Activated CD4-positive, alpha-beta memory T cell treated with anti-CD3 and anti-CD28 coated beads for 36 hours (primary cell): ENCODE results near the gene STH. TPM values are rescaled to one million over a fixed set of nuclear protein-coding genes. Genes with fewer than 3 reads are reported as not detected.

ENCODE experiments used
- CTCF ChIA-PET: fragments of 350-600 bp; sonication (Branson Sonifier 250); formaldehyde crosslinking; loops from one replicate; lab custom pipeline; 2021; ENCODE audit warnings: antibody characterized with exemption, inconsistent platforms; lab: Charles Lee
- POLR2A ChIA-PET: fragments of 350-600 bp; sonication (Branson Sonifier 250); formaldehyde crosslinking; loops from one replicate; lab custom pipeline; 2021; ENCODE audit warnings: antibody characterized with exemption; lab: Charles Lee
- DNase-seq: peaks from one replicate; pipeline ENCODE4 v3.0.0-alpha.2; 2020
- H3K27ac Mint-ChIP-seq: one replicate; pipeline ENCODE4 v1.8.0; 2021; ENCODE audit warnings: mixed read lengths
- H3K27me3 Mint-ChIP-seq: one replicate; pipeline ENCODE4 v1.8.0; 2021; ENCODE audit warnings: mixed read lengths
- H3K36me3 Mint-ChIP-seq: one replicate; pipeline ENCODE4 v1.8.0; 2021; ENCODE audit warnings: mixed read lengths
- H3K4me1 Mint-ChIP-seq: one replicate; pipeline ENCODE4 v1.8.0; 2021; ENCODE audit warnings: low read depth, mixed read lengths
- H3K4me3 Mint-ChIP-seq: one replicate; pipeline ENCODE4 v1.8.0; 2021; ENCODE audit warnings: mild to moderate bottlenecking, mixed read lengths
- H3K9me3 Mint-ChIP-seq: one replicate; pipeline ENCODE4 v1.8.0; 2021; ENCODE audit warnings: mixed read lengths
- intact Hi-C: fragments of 100-400 bp; cut with micrococcal nuclease; formaldehyde crosslinking; loops from one replicate; pipeline ENCODE4 v1.15.1; 2023
- total RNA-seq, 2 experiments: library from RNA; stranded (reverse); gene quantifications; one replicate each; pipeline ENCODE4 v1.2.3, GENCODE V29; 2021

Gene STH
- total RNA-seq, 2 experiments from 2014 or later: not detected

DNA sequence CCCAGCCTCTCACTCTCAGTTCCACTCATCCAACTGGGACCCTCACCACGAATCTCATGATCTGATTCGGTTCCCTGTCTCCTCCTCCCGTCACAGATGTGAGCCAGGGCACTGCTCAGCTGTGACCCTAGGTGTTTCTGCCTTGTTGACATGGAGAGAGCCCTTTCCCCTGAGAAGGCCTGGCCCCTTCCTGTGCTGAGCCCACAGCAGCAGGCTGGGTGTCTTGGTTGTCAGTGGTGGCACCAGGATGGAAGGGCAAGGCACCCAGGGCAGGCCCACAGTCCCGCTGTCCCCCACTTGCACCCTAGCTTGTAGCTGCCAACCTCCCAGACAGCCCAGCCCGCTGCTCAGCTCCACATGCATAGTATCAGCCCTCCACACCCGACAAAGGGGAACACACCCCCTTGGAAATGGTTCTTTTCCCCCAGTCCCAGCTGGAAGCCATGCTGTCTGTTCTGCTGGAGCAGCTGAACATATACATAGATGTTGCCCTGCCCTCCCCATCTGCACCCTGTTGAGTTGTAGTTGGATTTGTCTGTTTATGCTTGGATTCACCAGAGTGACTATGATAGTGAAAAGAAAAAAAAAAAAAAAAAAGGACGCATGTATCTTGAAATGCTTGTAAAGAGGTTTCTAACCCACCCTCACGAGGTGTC, 26.6 kb downstream of the STH start:
- Mint-ChIP-seq H3K27ac (no peak overlapping the region), H3K27me3 (no peaks in the 10 kb centered on the region), H3K4me3 (no peak overlapping the region), H3K9me3 (no peaks in the 10 kb centered on the region), H3K36me3 (peaks cover 10% of the 10 kb centered on the region), H3K4me1 (peaks cover 9% of the 10 kb centered on the region)
- ChIA-PET CTCF (no interaction called here), POLR2A (no interaction called here)
- intact Hi-C loops: no loop called here
- no peak for DNase-seq

- no peaks in the 10 kb centered on the region for H3K27me3 Mint-ChIP-seq
- no peak overlapping the region for H3K27ac Mint-ChIP-seq
- ChIA-PET CTCF (interaction anchor here (0.6 kb wide), 1 partner anchor 18 kb away, joined by 3 read pairs; no protein-coding TSS in a partner anchor), POLR2A (no interaction called here)
- H3K4me3 Mint-ChIP-seq: no peak overlapping the region
- peaks cover 6% of the 10 kb centered on the region for H3K4me1 Mint-ChIP-seq
- peaks cover 18% of the 10 kb centered on the region for H3K36me3 Mint-ChIP-seq
- intact Hi-C loops: no loop called here
- DNase-seq: no peak
- no peaks in the 10 kb centered on the region for H3K9me3 Mint-ChIP-seq
These were observed 27.4 kb downstream of the STH start for GRCh38 chr17:46026166-46027047.

DNA sequence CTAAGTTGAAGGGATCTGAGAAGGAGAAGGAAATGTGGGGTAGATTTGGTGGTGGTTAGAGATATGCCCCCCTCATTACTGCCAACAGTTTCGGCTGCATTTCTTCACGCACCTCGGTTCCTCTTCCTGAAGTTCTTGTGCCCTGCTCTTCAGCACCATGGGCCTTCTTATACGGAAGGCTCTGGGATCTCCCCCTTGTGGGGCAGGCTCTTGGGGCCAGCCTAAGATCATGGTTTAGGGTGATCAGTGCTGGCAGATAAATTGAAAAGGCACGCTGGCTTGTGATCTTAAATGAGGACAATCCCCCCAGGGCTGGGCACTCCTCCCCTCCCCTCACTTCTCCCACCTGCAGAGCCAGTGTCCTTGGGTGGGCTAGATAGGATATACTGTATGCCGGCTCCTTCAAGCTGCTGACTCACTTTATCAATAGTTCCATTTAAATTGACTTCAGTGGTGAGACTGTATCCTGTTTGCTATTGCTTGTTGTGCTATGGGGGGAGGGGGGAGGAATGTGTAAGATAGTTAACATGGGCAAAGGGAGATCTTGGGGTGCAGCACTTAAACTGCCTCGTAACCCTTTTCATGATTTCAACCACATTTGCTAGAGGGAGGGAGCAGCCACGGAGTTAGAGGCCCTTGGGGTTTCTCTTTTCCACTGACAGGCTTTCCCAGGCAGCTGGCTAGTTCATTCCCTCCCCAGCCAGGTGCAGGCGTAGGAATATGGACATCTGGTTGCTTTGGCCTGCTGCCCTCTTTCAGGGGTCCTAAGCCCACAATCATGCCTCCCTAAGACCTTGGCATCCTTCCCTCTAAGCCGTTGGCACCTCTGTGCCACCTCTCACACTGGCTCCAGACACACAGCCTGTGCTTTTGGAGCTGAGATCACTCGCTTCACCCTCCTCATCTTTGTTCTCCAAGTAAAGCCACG, 28.3 kb downstream of the STH start:
- CTCF ChIA-PET: interaction anchor here (1.0 to 1.3 kb wide), 2 partner anchors 10 to 17 kb away, joined by 3 to 5 read pairs; no protein-coding TSS in a partner anchor
- no peak overlapping the region for H3K4me3 Mint-ChIP-seq
- peaks cover 4% of the 10 kb centered on the region for H3K4me1 Mint-ChIP-seq
- no peaks in the 10 kb centered on the region for H3K27me3 Mint-ChIP-seq
- no peak overlapping the region for H3K27ac Mint-ChIP-seq
- no peak for DNase-seq
- H3K36me3 Mint-ChIP-seq: peaks cover 21% of the 10 kb centered on the region
- POLR2A ChIA-PET: no interaction called here
- H3K9me3 Mint-ChIP-seq: no peaks in the 10 kb centered on the region
- intact Hi-C loops: no loop called here

DNA sequence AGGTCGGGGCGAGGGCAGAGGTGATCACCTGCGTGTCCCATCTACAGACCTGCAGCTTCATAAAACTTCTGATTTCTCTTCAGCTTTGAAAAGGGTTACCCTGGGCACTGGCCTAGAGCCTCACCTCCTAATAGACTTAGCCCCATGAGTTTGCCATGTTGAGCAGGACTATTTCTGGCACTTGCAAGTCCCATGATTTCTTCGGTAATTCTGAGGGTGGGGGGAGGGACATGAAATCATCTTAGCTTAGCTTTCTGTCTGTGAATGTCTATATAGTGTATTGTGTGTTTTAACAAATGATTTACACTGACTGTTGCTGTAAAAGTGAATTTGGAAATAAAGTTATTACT, 28.9 kb downstream of the STH start:
- no peaks in the 10 kb centered on the region for H3K27me3 Mint-ChIP-seq
- no peak overlapping the region for H3K27ac Mint-ChIP-seq
- no peak for DNase-seq
- peaks cover 4% of the 10 kb centered on the region for H3K4me1 Mint-ChIP-seq
- H3K4me3 Mint-ChIP-seq: no peak overlapping the region
- intact Hi-C loops: no loop called here
- CTCF ChIA-PET: interaction anchor here (0.6 to 1.3 kb wide), 4 partner anchors 10 to 165 kb away, joined by 3 to 5 read pairs (median 3); partner anchors contain the start of gene KANSL1
- peaks cover 26% of the 10 kb centered on the region for H3K36me3 Mint-ChIP-seq
- H3K9me3 Mint-ChIP-seq: no peaks in the 10 kb centered on the region
- POLR2A ChIA-PET: no interaction called here

- ChIA-PET CTCF (interaction anchor here (0.6 to 1.3 kb wide), 4 partner anchors 11 to 165 kb away, joined by 3 to 5 read pairs (median 3); partner anchors contain the start of gene KANSL1), POLR2A (no interaction called here)
- no peaks in the 10 kb centered on the region for H3K9me3 Mint-ChIP-seq
- no peaks in the 10 kb centered on the region for H3K27me3 Mint-ChIP-seq
- DNase-seq: no peak
- H3K4me3 Mint-ChIP-seq: no peak overlapping the region
- H3K36me3 Mint-ChIP-seq: peaks cover 30% of the 10 kb centered on the region
- H3K27ac Mint-ChIP-seq: no peak overlapping the region
- peaks cover 4% of the 10 kb centered on the region for H3K4me1 Mint-ChIP-seq
- intact Hi-C loops: no loop called here
These were observed 29.3 kb downstream of the STH start for GRCh38 chr17:46028374-46028773.

GRCh38 chr17:46028981-46029565, 30.0 kb downstream of the STH start:
- Mint-ChIP-seq H3K27ac (no peak overlapping the region), H3K9me3 (no peaks in the 10 kb centered on the region), H3K4me3 (no peak overlapping the region), H3K27me3 (no peaks in the 10 kb centered on the region), H3K36me3 (peaks cover 33% of the 10 kb centered on the region), H3K4me1 (peaks cover 4% of the 10 kb centered on the region)
- CTCF ChIA-PET: interaction anchor here (1.0 to 1.3 kb wide), 4 partner anchors 10 to 164 kb away, joined by 3 to 4 read pairs (median 3); partner anchors contain the start of gene KANSL1
- no peak for DNase-seq
- POLR2A ChIA-PET: no interaction called here
- intact Hi-C loops: no loop called here

GRCh38 chr17:46029627-46030026, 30.6 kb downstream of the STH start:
- ChIA-PET POLR2A (no interaction called here), CTCF (interaction anchor here (0.7 to 1.2 kb wide), 3 partner anchors 10 to 59 kb away, joined by 3 to 4 read pairs (median 3); no protein-coding TSS in a partner anchor)
- Mint-ChIP-seq H3K27me3 (no peaks in the 10 kb centered on the region), H3K27ac (no peak overlapping the region), H3K4me1 (peaks cover 4% of the 10 kb centered on the region), H3K4me3 (no peak overlapping the region), H3K9me3 (no peaks in the 10 kb centered on the region), H3K36me3 (peaks cover 34% of the 10 kb centered on the region)
- intact Hi-C loops: no loop called here
- no peak for DNase-seq

- Mint-ChIP-seq H3K36me3 (peaks cover 37% of the 10 kb centered on the region), H3K27me3 (no peaks in the 10 kb centered on the region), H3K4me3 (no peak overlapping the region), H3K4me1 (peaks cover 12% of the 10 kb centered on the region), H3K27ac (no peak overlapping the region), H3K9me3 (no peaks in the 10 kb centered on the region)
- CTCF ChIA-PET: interaction anchor here (0.6 kb wide), 1 partner anchor 1120 kb away, joined by 3 read pairs; no protein-coding TSS in a partner anchor
- intact Hi-C loops: no loop called here
- POLR2A ChIA-PET: no interaction called here
- DNase-seq: no peak
These were observed 31.7 kb downstream of the STH start for GRCh38 chr17:46030752-46031151.

GRCh38 chr17:46031440-46031839, 32.4 kb downstream of the STH start:
- Mint-ChIP-seq H3K36me3 (peaks cover 40% of the 10 kb centered on the region), H3K27ac (no peak overlapping the region), H3K27me3 (no peaks in the 10 kb centered on the region), H3K4me3 (no peak overlapping the region), H3K9me3 (no peaks in the 10 kb centered on the region), H3K4me1 (peaks cover 17% of the 10 kb centered on the region)
- POLR2A ChIA-PET: no interaction called here
- CTCF ChIA-PET: interaction anchor here (0.6 kb wide), 1 partner anchor 1121 kb away, joined by 3 read pairs; no protein-coding TSS in a partner anchor
- intact Hi-C loops: no loop called here
- DNase-seq: no peak

GRCh38 chr17:46031920-46032319, 32.9 kb downstream of the STH start:
- H3K4me3 Mint-ChIP-seq: no peak overlapping the region
- no peaks in the 10 kb centered on the region for H3K9me3 Mint-ChIP-seq
- no peaks in the 10 kb centered on the region for H3K27me3 Mint-ChIP-seq
- intact Hi-C loops: no loop called here
- no peak for DNase-seq
- peaks cover 17% of the 10 kb centered on the region for H3K4me1 Mint-ChIP-seq
- CTCF ChIA-PET: no interaction called here
- H3K27ac Mint-ChIP-seq: no peak overlapping the region
- H3K36me3 Mint-ChIP-seq: peaks cover 40% of the 10 kb centered on the region
- POLR2A ChIA-PET: no interaction called here

DNA sequence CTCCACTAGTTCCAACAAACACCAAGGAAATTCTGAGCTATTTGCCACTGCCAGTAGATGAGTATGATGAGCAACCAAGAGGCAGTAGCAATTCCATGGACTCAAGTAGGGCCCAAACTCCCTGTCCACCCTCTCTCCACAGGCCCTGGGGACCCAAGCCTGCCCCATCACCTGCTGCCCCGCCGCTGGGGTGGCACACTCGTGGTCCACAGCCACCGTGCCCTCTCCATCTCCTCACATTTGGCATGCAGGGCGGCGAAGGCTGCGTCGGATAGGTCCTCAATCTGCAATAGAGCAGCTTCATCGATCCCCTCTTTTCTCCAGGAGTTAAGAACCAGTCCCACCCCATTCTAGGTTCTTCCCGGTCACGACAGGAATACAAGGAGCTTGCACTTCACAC, 33.9 kb downstream of the STH start:
- POLR2A ChIA-PET: no interaction called here
- Mint-ChIP-seq H3K27me3 (no peaks in the 10 kb centered on the region), H3K27ac (no peak overlapping the region), H3K4me3 (no peak overlapping the region), H3K4me1 (peaks cover 17% of the 10 kb centered on the region), H3K9me3 (no peaks in the 10 kb centered on the region), H3K36me3 (peaks cover 41% of the 10 kb centered on the region)
- CTCF ChIA-PET: interaction anchor here (1.0 to 3.5 kb wide), 2 partner anchors 10 to 12 kb away, joined by 3 to 19 read pairs; no protein-coding TSS in a partner anchor
- no peak for DNase-seq
- intact Hi-C loops: no loop called here
